Activated gamma-delta T cell (primary cell): ENCODE data around the gene PRSS23.

Experiments
- DNase-seq: peaks from one replicate; lab custom pipeline; 2025; lab: John Stamatoyannopoulos, UW

The PRSS23 gene

GRCh38 chr11:86790867-86791849, 9.2 kb upstream of the PRSS23 start:
- DNase-seq, result no peak

DNA sequence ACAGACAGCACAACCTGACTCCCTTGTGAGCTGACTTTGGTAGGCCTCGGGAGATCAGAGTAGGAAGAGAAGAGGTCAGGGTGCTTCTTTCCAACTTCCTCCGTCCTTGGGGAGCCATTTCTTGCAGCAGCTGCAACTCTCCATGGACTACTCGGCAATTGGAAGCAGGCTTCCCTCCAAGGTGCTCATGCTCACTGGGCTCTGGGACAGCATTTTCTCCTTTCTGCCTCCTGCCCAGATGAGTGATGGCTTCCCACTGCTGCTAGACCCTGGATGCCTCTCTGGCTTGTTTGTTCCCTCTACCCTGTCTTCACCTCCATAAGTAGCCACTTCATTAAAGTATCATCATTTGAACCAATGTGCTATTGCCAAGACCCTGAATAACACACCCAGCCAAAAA, 8.2 kb upstream of the PRSS23 start:
- no peak for DNase-seq

DNA sequence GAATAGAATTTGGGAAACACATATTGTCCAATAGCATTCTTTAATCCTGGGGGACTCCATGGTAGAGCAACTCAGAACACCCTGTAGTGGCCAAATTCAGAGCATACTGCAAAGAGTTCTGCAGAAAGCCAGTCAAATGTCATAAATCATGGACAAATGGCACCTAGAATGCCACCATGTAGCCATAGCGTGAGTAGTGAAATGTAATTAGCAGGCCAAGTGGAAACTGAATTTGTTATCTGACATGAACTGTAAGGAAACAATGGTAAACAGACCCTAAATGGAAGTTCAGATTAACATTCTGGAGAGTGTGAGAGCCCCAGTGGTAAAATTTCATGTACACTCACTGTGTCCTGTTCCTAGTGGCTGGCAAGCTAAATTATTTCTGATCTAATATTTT, 7.0 kb upstream of the PRSS23 start:
- DNase-seq, result no peak

GRCh38 chr11:86795511-86795910, 4.8 kb upstream of the PRSS23 start:
- DNase-seq, result no peak

- DNase-seq, result no peak
Observed at GRCh38 chr11:86795949-86796348, 4.4 kb upstream of the PRSS23 start.

DNA sequence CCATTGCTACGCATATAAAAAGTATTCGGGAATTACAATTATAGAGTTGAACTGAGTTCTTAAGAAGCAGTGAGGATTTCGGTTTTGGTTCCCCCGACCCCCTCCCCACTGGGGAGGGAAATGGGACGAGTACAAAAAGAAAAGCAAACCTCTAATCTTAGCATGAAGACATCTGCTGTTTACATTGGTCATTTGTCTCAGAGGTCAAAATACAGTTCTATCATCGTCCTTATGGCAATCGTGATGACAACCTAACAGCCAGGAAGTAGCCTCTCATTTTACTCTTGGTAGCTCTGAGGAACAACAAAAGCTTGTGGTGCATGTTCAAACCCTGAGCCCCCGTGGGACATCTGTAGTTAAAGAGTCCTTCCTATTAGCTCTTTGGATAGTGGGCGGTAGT, 3.2 kb upstream of the PRSS23 start:
- no peak for DNase-seq

DNA sequence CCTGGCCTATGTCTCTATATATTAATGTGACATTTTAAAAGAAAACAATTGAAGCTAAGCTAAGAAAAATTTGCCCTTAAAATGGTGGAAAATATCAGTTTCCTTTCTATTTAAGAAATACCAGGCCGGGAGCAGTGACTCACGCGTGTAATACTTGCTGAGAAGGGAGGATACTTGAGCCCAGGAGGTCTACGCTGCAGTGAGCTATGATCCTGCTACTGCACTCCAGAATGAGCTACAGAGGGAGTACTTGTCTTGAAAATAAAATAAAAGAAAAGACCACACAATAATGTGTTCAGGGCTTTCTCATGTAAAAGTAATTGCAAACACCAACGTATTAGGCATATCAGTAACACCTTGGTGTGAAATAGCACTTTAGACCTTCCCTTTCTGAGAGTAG, 1.4 kb upstream of the PRSS23 start:
- DNase-seq, result no peak

GRCh38 chr11:86799680-86800075, 664 bp upstream of the PRSS23 start:
- no peak for DNase-seq

DNA sequence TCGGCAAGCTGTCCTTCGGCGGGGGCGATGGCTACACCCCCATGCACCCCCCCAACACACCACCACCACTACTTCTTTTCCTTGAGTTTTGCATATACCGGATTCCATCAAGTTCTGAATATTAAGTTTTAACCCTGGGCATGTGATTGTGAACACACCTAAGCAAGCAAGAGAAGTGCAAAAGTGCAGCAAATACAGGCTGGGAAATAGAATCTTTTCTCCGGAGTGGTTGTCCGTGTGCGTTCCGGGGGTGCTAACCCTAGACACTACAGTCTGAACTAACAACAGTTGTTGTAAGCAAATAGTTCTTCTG, 574 bp downstream of the PRSS23 start:
- DNase-seq, result no peak

GRCh38 chr11:86801364-86801763, 1.0 kb downstream of the PRSS23 start:
- no peak for DNase-seq

- no peak for DNase-seq
Observed at GRCh38 chr11:86802146-86802545, 1.8 kb downstream of the PRSS23 start.

DNA sequence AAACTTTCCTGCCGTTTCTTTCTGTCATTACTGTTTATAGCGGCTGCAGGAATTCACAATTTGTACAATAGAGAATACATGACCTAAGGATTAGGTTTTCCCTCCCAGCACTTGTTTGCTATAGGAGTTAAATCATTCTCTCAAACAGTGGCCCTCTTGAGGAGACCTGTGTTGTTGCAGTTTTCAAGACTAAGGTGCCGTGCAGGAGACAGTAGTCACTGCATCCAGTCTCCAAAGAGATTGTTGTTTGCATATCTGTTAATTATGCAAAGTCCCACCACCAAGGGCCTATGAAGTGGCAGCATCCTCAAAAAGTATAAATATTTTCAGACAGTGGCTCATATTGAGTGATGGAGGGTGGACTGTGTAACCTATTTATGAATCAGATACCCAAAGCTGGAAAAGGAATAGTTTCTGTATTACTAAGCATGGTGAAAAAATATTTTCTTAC, 2.3 kb downstream of the PRSS23 start:
- no peak for DNase-seq

DNA sequence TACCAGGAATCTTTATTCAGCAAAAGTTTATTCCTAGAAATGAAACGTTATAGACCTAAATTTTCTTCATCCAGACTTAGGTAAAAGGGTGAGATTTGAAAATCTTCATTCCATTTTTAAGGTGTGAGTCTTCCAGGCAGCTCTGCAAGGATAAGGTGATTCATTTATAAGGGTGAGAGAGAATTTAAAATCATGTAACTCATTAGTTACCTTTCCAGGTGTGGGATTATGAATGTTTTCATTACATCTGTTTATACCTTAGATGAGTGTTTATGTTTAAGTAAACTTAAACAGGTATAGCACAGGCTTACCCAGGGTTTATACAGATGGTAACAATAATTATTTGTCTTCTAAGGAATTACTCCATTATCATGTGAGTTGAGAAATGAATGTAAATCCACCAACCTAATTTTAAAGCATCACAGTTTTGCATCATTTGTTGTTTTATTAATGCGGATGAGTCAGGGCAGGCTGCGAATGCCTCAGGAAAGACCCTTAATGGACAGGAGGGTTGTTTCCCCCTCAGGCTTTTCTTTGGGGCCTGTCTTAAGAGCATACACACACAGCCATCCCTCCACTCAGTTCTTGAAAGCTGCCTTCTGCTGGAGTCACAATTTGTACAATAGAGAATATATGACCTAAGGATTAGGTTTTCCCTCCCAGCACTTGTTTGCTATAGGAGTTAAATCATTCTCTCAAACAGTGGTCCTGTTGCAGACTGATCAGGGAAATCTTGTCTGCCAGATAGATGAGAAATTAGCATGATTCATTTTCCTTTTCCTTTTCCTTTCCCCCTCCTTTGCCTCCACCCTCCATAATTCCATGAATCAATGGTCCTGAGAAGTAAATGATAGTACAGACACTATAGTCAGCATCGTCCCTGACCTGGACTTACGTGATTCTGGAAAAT, 3.0 kb downstream of the PRSS23 start:
- no peak for DNase-seq

DNA sequence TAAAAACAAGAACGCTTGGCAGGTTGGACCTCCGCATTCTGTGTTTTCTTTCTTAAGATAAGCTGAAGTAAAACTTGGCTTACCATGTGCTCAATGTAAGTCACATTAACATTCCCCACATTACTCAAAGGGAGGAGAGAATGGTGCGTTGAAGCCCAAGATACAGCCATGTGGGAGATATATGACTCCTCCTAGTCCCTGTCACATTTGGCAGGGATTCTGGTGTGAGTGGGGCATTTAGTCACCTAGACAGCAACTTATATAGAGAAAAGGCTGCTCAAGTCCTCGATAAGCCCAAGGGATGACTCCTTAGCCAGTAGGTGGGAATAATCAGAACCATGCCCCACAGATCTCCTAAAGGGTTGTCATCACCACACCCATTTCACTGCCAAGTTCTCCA, 4.6 kb downstream of the PRSS23 start:
- no peak for DNase-seq

- DNase-seq, result no peak
Observed at GRCh38 chr11:86805873-86806310, 5.5 kb downstream of the PRSS23 start.

DNA sequence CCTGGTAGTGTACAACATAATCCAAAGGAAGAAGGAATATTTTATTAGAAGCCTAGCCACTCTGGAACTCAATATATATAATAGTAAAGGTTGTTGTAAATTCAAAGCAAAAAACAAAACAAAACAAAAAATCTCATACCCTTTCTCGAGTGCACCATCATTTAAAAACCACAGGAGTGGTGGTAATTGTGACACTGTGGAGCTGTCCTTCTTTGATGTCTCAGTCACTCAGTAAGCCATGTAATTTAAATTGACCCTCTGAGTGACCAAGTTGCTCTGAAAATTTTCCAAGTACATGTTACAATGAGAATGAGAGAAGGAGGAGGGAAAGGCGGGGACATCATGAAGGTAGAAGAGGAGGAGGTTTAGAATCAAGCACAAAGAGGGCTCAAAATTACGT, 6.6 kb downstream of the PRSS23 start:
- DNase-seq, result no peak

DNA sequence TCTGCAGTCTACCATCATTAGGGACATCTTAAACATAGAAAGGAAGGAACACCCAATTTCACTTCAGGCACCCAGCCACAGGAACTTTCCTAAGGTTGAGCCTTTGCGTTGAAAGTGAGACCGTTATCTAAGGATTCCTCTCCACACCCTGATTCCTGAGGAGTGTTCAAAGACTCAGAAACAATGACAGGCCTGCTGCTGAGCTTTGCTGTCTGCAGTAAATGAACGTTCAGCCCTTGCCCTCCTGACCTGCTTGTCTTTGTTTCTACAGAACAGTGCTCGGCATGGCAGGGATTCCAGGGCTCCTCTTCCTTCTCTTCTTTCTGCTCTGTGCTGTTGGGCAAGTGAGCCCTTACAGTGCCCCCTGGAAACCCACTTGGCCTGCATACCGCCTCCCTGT, 7.0 kb downstream of the PRSS23 start:
- DNase-seq, result no peak

- DNase-seq, result no peak
Observed at GRCh38 chr11:86809561-86809960, 9.2 kb downstream of the PRSS23 start.

DNA sequence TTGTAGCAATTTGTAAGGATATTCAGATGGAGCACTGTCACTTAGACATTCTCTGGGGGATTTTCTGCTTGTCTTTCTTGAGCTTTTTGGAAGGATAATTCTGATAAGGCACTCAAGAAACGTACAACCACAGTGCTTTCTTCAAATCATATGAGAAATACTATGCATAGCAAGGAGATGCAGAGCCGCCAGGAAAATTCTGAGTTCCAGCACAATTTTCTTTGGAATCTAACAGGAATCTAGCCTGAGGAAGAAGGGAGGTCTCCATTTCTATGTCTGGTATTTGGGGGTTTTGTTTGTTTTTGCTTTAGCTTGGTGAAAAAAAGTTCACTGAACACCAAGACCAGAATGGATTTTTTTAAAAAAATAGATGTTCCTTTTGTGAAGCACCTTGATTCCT, 9.9 kb downstream of the PRSS23 start:
- DNase-seq, result no peak

GRCh38 chr11:86811637-86812321, 11.4 kb downstream of the PRSS23 start:
- no peak for DNase-seq

GRCh38 chr11:86812322-86812670, 12.0 kb downstream of the PRSS23 start:
- no peak for DNase-seq

DNA sequence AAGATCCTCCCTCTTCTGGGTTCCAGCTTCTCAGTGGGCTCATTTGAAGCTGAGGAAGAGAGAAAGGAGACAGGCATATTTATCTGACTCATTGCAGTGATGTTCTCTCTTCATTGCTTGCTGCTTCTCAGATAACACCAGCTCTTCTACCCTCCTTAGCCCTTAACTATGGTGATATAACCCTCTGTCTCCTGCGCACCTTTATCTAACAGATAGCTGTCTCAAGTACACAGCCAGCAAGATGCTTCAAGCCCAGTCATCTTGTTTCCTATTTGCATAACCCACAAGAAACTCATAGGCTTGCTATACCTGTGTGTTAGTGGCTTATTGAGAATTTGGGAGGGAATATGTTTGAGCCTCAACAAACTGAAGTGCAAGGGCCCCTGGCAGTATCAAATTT, 12.6 kb downstream of the PRSS23 start:
- DNase-seq, result no peak
